Measurements from ENCODE around the gene ZFYVE21.

ZFYVE21 gene

DNA sequence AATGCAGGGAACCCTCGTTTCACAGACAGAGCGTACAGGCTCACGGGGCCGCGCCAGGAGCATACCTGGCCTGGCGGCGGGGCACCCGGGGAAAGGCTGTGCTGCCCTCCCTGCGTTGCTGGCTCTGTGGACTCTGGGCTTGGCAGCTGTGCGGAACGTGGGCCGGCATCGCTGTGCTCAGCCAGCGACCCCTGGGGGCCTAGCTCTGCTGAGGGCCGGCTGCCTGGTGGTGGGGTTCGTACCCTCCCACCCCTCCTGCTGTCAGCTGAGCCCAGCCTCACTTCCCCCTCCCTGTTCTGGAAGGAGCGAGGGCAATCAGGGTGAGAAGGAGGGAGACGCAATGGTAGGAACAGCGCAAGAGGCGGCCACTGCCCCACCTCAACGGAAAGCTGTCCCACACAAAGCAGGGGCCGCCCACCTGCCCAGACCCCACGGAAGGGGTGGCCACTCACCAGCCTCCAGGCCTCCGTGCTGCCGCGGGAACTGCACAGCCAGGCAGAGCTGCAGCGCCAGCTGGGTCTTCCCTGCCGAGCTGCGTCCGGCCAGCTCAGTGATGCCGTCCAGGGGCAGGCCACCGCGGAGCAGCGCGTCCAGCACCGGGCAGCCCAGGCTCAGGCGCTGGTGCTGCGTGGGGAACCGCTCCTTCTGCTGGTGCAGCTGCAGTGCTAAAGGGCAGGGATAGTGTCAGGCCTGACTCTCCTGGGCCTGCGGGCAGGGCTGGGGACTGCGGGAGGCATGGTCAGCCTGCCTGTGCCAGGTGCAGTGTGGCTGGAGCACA, 8.9 kb upstream of the ZFYVE21 start:
- no peak for DNase-seq

DNA sequence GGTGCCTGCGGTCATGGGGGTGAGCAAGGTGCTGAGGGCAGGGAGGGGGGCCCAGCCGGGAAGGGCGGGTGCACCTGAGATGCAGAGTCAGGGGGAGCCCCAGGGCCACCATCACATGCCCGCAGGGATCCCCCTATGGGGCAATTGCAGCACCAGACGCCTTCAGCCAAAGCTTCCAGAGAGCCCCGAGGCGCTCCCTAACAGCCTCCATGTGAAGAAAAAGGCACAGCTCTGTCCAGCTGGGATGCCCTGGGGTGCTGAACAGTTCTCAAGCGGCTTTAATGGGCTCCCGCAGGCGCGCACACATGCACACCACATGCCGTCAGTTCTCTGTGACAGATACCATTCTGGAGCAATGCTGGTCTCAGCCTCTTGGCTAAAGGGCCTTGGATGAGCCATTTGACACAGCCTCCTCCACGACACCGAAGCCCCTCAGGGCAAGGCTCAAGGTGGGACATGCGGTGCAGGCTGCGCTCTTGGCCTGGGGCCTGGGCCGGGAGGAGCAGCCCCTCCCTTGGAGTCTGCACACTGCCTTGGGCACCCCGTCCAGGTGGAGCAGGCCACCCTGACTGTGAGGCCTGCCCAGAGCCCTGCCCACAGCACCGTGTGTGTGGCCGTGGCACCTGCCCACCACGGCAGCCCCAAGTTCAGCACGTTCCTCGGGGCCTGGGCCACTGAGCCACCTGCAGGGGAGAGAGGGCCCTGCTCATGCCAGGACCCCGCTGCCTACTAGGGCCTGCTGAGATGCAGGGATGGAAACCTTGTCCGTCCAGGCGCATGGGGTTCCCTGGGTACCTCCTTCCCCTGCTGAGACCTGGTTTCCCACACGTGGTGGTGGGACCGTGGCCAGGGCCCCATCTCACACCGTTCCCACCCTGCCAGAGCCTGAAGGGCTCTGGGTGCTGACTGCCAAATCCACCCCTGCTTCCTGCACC, 8.0 kb upstream of the ZFYVE21 start:
- no peak for DNase-seq

DNA sequence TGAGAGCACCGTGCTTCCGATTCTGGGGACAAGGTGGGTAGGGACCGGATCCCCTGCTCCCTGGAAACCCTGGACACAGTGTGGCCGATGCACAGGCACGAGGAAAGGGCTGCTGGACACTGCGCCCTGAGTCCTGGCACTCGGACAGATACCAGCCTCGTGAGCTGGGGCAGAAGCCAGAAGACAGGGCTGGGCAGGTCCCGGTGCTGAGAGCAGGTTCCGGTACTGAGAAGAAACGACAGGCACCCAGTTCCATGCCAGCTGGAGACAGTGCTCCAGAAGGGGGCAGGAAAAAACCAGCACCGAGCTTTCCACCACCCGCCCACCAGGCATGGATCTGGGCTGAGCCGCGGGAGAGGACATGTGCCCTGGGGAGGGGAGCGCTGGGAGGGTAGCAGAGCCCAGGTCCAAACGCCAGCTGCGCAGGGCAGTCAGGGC, 6.8 kb upstream of the ZFYVE21 start:
- no peak for DNase-seq

DNA sequence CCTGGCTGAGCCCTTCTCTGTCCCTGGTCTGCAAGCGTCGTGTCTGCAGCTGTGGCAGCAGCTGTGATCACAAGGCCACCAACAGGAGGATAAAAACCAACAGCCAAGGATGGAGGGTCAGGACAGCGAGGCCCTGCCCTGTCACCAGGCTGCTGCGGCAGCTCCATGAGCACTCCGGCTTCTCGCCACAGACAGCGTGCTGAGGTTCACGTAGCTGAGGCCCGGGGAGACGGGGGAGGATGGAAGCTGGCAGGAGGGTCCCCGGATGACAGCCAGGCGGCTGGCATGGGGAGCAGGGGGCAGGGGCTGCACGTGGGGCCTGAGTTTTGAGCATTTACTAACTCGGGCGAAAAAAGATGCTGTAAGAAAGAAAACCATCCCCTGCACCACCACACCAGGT, 5.8 kb upstream of the ZFYVE21 start:
- no peak for DNase-seq

DNA sequence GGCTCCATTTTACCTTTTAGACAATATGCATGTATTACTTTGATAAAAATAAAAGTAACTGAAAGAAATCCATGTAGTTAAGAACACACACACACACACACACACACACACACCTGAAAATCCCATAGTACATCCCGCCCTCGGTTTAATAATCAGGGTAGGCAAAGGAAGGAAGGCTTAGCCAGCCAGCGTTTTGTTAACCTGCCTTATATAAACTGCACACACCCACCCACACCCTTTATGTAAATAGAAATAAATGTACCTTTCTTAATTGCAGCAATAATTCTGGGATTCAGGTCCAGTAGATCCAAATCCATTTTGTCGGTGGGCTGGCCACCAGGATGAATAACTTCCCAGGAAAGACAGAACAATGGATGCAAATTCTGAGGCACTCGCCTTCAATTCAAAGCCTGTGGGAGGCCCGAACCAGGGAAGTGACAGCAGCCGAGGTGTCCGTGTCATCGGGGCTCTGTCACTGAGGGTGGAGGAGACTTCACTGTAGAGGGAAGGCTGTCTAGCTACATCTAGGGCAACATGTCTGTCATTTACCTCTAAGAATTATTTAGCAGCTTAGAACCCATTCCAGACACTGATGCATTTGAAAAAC, 4.7 kb upstream of the ZFYVE21 start:
- no peak for DNase-seq

DNA sequence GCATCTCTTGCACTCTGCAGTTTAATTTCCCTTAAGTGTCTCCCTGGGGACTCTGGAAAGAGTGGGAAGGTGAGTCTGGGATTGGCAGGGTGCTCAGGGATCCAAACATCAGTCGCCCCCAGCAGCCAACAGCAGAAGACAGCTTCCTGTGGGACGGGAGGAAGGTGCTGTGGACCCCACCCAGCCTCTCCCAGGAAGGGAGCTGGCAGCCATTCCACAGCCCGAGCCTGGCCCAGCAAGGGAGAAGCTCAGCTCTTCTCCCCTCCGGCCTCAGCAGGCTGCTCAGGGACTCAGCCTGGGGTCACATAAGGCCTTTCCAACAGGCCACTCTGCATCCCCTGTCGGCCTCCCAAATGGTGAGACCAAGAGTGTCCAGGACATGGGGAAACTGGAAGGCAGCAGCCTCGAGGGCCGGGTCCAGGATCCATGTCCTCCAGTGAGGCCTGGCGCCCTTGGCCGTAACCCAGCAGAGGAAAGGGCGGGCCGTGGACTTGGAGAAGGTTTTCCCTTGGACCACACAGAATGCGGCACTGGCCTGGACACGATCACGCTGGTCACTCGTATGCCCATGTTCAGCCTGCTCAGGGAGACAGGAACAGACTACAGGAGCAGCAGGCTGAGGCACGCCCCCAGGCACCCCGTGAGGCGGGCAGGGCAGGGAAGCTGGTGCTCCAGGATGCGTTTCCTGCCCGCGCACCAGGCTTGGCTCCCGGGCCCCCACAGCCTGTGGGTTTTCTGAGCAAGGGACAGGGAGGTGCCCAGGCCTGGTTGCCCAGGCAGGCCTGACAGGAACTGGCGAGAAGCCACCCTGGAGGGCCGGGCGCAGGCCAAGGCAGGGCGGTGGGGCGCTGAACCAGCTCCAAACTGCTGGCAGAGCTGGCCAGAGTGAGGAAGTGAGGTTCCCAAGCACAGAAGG, 3.8 kb upstream of the ZFYVE21 start:
- DNase-seq = no peak

DNA sequence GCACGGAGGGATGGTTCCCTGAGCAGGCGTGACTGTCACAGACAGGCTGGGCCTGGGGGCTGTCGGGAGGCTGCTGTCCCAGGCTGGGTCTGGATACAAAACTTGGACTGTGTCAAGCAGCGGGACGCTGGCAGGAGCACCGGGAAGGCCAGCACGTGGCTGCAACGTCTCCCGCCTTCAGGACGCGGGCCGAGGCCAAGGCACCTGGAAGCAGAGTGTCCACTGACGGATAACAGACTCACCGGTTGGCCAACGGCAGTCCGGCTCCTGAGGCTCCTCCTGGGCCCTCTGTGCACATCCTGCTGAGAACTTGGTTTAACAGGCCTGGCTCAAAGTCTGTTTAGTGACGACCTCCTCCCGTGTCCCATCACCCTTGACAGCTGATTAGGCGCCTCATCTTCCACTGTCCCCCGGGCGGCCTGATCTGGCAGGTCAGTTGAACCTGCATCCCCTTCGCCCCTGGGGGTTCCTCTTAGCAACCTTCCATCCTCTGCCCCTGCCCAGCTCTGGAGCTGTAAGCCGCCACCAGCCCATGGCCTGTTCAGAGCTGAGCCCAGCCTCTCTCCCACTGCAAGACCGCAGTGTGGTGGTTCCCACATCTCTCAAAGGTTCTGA, 2.9 kb upstream of the ZFYVE21 start:
- DNase-seq = no peak

DNA sequence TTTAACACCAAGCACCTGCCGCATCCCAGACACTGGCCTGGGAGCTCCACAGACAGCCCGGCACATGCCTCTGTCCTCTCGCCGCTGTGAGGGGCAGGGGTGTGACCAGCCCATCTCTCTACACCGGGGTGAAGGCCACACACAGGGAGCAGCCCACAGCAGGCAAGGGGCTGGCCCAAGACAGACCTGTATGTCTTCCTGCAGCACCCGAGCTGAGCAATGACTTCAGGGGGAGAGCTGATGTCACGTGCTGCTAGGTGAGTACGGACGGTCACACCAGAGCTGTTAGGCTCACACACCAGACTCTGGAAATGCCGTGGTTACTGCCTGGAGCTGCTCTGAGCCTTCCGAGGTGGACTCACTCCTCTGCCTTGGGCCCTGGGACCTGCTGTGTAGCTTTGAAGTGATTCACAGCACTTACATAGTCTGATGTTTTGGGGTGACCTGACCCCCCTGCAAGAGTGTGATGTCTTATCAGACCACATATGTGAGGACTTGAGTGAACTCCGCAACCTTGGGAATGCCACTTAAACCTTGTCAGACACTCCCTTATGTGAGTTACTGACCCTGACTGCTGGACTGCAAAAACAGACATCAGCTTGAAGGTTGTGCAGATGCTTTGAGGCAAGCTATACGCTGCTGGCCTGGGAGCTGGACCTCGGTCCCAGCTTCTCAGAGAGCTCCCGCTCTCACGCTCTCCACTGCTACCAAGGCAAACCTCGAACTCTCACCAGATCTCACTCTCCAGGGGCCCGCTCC, 2.1 kb upstream of the ZFYVE21 start:
- DNase-seq = no peak

DNA sequence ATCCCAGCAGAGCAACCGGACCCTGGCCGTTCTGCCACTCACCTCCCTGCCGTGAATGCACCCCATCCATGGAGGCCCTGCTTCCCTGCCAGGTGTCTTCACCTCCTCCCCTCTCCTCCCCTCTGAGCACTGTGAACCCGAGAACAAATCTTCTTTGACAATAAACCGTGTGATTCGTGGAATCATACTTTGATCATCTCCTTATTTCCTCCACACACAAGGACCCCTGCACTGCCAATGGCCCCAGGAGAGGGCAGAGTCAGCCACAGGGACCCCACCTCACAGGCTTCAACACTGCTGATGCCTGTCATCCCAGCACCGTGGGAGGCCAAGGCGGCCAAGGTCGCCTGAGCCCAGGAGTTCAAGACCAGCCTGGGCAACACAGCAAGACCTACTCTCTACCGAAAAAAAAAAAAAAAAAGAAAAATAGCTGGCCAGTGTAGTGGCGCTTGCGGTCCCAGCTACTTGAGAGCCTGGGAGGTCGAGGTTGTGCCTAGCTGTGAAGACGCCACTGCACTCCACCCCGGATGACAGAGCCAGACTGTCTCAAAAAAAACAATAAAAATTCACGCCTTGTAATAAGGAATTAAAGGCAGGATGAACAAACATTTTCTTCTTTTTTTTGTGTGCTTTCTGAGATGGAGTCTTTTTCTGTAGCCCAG, 1.4 kb upstream of the ZFYVE21 start:
- DNase-seq = no peak

DNA sequence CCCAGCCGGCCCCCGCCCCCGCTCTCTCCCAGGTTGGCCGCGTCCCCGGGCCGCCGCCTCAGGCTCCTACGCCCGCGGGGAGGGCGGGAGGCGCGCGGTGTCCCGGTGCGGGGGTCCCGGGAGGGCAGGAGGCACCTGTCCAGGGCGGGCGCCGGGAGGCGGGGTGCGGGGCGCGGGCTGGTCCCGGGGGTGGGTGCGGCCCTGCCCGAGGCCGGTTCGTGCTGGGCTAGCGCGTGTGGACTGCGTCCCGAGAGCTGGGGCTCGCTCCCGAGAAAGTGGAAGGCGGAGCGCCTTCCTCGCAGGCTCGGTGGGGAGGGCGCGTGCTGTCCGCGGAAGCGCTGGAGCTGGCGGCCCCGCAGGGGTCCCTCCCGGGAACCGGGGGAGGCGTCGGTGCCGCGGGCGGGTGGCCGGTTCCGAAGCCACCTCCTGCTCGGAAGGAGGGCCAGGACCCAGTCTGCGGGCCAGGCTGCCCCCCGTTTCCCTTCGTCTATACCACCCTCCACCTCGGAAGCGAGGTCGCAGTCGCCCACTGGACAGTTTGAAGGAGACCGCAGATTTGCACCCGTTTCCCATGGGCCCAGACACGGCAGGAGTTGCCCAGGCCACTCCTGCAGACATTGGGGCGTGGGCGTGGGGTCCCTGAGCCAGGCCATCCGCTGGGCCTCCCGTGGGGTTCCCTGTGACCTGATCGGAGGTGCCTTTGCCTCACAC, 636 bp downstream of the ZFYVE21 start:
- no peak for DNase-seq

DNA sequence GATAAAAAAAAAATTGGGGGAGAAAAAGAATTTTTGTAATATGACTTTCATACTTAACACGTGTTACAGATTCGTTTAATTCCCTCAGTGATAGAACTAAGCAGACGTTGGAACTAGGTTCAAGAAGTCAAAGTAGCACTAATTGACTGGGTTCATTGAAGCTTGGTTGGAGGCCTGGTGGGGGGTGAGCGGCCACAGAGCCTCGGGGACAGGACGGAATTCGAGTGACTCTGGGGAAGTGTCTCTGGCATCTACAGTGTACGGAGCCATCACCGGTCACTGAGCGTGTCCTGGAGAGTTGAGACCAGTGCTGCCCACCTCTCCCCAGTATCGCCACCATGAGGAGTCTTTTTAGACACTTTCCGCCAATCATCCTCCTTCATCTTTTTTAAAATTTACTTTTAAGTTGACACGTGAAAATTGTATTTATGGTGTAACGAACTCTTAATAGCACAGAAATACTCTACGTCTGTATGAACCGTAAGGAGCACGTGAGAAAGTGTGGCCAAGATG, 1.3 kb downstream of the ZFYVE21 start:
- no peak for DNase-seq

DNA sequence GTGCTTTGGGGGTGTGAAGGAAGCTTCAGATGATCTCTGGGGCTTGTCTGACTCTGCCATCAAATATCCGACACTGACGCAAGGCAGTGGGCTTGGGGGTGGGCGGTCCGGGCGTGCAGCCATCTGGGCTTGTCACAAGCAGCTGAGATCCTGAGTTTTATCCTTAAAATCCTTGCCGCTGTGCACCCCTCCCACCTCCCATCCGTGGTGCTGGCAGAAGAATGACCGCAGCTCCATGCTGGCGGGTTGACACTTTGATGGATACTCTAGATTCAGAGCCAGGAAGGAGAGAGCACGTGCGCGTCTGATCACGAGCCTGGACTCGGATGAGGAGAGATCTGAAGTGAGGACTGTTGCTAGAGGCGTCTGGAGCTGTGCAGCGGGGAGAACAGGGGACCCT, 3.0 kb downstream of the ZFYVE21 start:
- DNase-seq = no peak

DNA sequence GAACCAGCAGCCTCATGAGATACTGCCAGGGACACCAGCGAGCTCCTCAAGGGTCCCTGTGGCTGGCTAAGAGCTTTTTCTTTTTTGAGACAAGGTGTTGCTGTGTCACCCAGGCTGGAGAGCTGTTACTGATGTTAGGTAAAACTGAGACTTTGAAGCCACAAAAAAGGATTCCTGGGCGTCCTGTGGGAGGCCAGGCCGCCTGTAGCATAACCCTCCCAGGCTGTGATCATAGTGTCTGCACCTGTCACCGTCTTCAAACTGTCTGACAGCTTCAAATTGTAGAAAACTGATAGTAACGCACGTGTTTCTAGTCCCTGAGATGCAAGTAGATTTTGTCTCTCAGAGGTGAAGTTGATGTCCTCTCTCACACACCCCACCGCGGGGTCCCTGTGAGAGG, 4.1 kb downstream of the ZFYVE21 start:
- DNase-seq = no peak

DNA sequence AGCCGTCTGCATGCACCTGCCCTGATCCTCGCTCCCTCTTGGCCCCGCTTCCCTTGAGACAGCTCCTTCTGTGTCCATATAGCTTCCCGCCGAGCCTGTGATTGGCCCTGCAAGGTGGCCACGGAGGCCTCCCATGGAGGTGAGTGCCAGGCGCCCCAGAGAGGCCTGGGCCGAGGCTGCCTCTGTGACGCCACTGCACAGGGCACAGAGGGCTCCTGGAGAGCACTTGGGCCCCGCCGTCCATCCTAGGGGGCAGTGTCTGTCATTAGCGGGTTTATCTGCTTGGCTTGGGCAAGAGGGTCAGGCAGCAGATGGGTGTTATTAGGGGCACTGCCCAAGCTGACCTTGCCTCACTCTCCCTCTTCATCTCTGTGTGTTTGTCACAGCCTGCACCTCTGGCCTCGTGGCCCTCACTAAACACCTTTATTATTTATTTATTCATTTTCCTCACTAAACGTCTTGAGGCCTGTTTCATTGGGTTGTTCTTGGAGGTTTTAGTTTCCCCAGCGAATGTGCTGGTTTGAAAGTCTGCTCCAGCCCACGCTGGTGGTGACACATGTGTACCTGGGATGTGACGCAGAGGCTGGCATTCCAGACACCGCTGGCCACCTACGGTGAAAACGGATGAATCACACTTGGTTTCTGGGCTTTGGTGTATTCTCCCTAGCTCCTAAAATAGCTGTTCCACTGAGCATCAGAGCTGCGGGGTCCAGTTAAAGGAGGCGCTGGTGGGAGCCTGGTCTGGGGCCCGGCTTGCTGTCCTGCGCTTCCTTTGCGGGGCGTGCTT, 5.9 kb downstream of the ZFYVE21 start:
- no peak for DNase-seq

DNA sequence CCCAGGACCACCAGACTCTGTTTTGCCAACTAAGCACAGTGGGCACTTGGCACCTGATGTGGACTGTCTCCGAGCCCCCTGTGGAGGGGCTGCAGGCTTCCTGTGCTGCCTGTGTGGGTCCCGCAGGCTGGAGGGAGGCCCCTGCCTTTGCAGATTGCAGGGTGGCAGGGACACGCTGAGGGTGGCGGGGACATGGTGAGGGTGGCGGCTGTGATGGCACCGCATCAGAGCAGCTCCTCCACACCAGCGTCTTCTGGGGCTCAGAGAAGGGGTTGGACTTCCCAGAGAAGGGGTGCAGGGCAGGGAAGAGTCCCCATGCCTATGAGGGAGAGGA, 8.1 kb downstream of the ZFYVE21 start:
- no peak for DNase-seq

DNA sequence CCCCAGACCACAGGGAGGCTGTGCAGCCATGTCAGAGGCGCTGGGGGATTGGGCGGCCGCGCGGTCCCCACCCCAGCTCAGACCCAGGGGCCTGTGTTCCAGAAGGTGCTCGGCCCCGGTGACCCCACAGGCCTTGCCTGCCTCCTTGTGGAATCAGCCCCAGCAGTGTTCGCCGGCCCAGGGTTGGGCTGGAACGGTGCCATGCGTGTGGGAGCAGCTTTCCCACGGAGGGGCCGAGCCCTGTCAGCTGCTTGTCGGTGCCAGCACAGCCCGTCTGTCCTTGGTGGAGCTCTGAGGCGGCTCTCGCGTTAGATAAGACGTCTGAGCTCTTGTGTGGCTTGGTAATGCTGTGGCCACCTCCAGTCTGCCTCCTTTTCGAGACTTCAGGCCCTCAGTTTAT, 8.5 kb downstream of the ZFYVE21 start:
- DNase-seq = no peak

DNA sequence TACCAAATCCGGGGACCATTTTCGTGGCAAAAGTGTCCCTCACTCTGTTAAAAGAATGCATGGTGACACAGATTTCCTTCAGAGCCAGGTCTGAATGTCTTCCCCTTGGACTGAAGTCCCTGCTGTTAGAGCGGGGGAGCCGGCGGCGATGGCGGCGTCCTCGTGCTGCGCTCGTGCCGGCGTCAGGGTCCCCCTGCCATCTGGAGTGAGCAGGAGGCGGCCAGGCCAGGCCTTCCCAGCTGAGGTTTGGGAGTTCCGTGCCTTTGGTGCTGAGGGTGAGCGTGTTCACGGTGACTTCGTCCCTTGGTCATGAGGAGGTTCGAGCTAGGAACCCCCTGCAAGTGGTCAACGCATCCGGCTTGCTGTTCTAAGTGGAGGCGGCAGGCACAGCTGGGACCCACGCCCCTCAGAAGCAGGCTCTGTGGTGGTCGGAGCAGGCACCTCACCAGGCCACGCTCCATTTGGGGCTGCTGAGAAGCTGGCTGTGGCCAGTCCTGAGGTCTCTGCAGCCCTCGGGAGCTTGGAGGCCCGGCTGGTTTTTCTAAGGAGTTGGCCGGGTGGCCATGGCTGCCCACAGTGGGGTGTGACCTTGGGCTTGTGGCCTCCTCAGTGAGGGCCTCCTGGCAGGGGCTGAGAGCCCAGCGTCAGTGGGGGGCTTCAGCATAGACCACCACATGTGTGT, 9.5 kb downstream of the ZFYVE21 start:
- no peak for DNase-seq

DNA sequence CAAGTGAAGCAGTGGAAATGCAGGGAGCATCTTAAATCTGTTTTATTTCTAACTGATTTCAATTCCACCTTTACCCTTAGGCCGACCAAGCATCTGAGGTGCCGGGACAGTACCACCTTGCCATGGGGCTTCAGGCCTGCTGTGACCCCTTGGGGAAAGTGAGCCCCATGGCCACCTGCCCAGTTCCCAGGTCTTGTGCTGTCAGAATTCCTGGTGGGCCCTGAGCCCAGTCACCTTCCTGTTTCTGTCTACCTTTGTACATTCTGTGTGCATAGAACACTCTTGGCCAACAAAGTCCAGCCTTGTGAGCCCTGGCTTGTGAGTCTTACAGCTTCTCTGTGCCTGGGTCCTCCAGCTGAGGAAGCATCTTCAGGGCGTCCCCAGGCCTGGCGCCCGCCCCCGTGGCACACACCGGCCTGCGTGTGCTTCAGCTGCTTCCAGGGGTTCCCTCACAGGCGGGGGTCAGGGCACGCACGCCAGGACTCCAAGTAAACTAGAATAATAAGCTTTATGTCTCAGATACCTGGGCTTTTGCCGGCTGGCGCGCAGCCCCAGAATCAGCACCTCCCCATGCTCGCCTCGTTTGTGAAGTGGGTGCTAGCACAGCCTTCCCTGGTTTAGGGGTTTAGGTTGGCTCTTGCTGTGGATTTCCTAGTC, 10.3 kb downstream of the ZFYVE21 start:
- DNase-seq = no peak

Measured in NCI-H1048 (cell line).